ENCODE measurements around the gene SEC16A. TPM values are rescaled to one million over a fixed set of nuclear protein-coding genes. Genes with fewer than 3 reads are reported as not detected.

SEC16A gene
- total RNA-seq, 4 donors from 2014 or later = 63.5 to 80.8 (median 74.6) TPM

- Histone ChIP-seq H3K36me3 (peaks cover 0 to 80% (median 0%) of the 10 kb centered on the region in 3 donors), H3K4me3 (no peak overlapping the region), H3K4me1 (no peaks in the 10 kb centered on the region), H3K27ac (no peak overlapping the region), H3K9me3 (no peaks in the 10 kb centered on the region), H3K27me3 (no peaks in the 10 kb centered on the region)
- DNase-seq = no peak
- no peak for TF ChIP-seq POLR2A (IDR thresholded peaks at IDR 0.05)
- no peak for TF ChIP-seq CTCF (IDR thresholded peaks at IDR 0.05)
Measured at GRCh38 chr9:136474974-136475865, 7.6 kb downstream of the SEC16A start.

DNA sequence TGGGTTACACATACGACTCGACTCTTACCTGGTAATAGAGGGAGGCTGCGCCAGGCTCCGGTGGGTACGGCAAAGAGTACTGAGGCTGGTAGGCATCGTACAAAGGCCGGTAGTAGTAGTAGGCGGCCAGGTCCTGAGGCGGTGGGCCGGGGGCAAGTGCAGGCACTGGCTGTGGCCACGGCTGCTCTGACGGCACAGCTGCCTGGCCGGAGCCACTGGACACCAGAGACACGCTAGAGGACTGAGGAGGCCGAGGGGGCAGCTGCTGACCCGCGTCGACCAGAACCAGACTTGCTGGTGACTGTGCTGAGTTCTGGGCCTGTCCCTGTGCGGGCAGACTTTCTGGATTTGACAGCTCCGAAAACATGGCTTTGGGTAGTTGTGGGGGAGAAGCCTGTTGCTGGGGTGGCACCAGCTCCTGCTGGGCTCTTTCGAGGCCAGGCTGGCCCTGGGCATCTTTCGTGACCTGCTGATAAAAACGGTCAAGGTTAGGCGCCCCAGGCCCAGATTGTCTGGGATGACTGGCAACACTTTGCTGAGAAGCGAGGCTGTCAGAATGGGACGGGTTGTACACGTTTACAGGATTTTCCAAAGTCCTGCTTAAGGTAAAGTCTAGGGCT is 8.7 kb downstream of the SEC16A start:
- no peak for TF ChIP-seq POLR2A (IDR thresholded peaks at IDR 0.05)
- no peak for TF ChIP-seq CTCF (IDR thresholded peaks at IDR 0.05)
- H3K4me3 ChIP-seq = no peak overlapping the region
- no peaks in the 10 kb centered on the region for H3K27me3 ChIP-seq
- H3K36me3 ChIP-seq = peaks cover 0 to 85% (median 0%) of the 10 kb centered on the region in 3 donors
- H3K4me1 ChIP-seq = no peaks in the 10 kb centered on the region
- no peaks in the 10 kb centered on the region for H3K9me3 ChIP-seq
- DNase-seq = no peak
- H3K27ac ChIP-seq = no peak overlapping the region

- Histone ChIP-seq H3K27ac (no peak overlapping the region), H3K9me3 (no peaks in the 10 kb centered on the region), H3K4me3 (no peak overlapping the region), H3K27me3 (no peaks in the 10 kb centered on the region), H3K36me3 (peaks cover 0 to 91% (median 0%) of the 10 kb centered on the region in 3 donors), H3K4me1 (no peaks in the 10 kb centered on the region)
- no peak for TF ChIP-seq CTCF (IDR thresholded peaks at IDR 0.05)
- DNase-seq = no peak
Measured at GRCh38 chr9:136473354-136473721, 9.5 kb downstream of the SEC16A start.

DNA sequence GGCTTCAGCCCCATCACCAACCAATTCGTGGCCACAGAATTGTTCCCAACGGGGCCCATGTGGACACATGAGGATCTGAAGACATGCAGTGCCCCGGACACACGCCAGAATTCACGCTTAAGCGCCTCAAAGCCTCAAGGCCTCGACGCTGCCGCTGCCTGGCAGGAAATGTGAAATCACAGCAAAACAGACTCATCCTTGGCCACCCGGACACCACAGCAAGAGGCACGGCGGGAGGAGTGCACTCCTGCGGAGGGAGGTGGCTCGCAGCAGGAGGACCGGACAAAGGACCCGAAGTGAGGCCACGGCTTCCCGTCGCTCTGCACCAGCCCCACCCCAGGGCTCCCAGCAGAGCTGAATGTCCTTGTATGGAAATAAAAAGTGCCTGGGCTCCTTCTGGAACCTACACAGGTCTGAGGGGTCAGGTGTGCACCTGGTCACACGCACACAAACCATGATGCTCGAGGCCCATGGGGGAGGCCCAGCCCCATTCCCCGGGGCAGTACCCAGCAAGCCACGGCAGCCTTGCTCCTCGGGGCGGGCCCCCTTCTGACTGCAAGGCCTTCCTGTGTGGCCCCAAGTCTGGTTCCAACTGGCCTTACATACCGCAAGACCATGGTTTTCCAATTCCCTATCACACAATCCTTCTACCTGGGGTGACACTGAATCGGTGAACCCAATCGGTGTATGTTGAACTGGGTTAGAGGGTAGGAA is 10.0 kb downstream of the SEC16A start:
- Histone ChIP-seq H3K4me1 (no peaks in the 10 kb centered on the region), H3K27ac (no peak overlapping the region), H3K27me3 (no peaks in the 10 kb centered on the region), H3K9me3 (no peaks in the 10 kb centered on the region), H3K4me3 (no peak overlapping the region), H3K36me3 (peaks cover 0 to 97% (median 0%) of the 10 kb centered on the region in 3 donors)
- TF ChIP-seq POLR2A (IDR thresholded peaks at IDR 0.05) = no peak
- TF ChIP-seq CTCF (IDR thresholded peaks at IDR 0.05) = no peak
- no peak for DNase-seq

DNA sequence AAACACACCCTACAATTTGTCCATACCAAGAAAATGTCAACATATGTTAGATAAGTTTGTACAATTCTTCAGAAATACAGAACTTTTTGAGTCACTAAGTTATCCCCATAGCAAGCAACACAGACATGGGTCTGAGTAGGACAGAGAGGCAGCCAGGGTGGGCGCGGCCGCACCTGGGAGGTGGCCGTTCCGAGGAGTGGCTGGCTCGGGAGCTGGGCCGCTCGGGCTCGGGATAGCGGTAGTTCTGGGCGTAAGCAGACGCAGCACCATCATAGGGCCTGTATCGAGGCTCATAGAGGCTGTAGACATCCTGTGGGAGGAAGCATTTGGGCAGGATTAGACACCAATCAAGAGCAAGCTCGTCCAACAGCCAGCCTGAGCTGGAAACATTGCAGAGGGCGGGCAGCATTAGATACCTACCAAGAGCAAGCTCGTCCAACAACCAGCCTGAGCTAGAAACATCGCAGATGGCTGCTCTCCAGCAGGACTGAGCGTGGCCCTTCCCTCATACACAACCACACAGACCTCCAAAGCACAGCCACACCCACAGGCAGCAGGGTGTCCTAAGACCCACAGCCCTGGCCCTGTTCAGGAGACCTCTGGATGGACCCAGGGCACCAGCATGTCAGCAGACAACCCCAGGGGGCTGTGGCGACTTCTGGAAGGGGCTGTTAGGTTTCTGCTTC is 10.9 kb downstream of the SEC16A start:
- peaks cover 0 to 98% (median 0%) of the 10 kb centered on the region in 3 donors for H3K36me3 ChIP-seq
- H3K27me3 ChIP-seq = no peaks in the 10 kb centered on the region
- TF ChIP-seq CTCF (IDR thresholded peaks at IDR 0.05) = no peak
- no peak for TF ChIP-seq POLR2A (IDR thresholded peaks at IDR 0.05)
- no peaks in the 10 kb centered on the region for H3K4me1 ChIP-seq
- no peak overlapping the region for H3K27ac ChIP-seq
- H3K9me3 ChIP-seq = no peaks in the 10 kb centered on the region
- H3K4me3 ChIP-seq = no peak overlapping the region
- DNase-seq = no peak

All from Peyer's patch (tissue), 4 donors.